NCI-H1092 treated with DMSO at 0.1 percent for 48 hours (cell line): ENCODE measurements around the gene CDH4.
"Not testable (repeated sequence)": the region's sequence is repeated elsewhere in the genome, so short reads cannot be mapped to it uniquely, and the experiment has no call there.

Source experiments
- DNase-seq: peaks from one replicate; lab custom pipeline; 2025; lab: John Stamatoyannopoulos, UW

The CDH4 gene

DNA sequence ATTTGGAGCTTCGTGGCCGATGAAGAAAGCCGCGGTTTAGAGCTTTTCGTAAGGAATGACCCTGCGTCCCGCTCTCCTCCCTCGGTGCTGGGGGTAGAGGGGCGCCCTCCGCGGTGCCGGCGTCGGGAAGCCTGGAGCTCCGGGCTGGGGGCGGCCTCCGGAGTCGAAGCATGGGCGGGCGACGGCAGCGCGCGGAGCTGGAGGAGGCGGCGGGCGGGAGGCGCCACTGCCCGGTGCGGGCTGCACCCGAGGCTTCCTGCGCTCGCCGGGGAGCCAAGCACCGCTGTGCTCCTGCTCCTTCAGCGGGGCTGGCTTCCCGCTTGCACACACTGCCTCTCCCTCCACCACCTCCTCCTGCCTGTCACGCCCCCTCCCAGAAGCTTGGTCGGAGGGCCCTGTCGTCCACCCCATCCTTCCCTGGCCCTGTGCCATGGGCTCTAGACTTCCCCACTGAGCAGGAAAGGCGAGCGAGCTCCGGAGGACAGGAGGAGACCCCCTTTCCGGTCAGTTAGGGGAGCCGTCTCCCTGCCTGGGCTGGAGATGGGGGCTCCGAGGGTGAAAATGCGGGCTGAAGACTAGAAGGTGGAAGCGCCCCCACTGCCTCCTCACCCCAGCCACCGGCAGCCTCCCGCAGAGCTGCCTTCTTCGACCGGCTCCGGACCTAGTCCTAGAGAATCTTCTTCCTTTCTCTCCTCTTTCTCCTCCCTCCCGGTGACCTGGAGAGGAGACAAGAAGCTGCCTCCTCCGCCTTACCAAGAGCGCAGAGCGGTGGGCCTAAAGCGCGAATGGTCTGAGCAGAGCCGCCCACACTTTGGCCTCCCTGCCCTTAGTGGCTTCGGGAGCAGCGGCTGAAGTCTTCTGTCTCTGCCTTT lies 1.8 kb downstream of the CDH4 start:
- no peak for DNase-seq

- no peak for DNase-seq
These were observed 3.0 kb downstream of the CDH4 start for GRCh38 chr20:61254881-61255626.

GRCh38 chr20:61256365-61256764 lies 4.3 kb downstream of the CDH4 start:
- no peak for DNase-seq

- no peak for DNase-seq
These were observed 4.8 kb downstream of the CDH4 start for GRCh38 chr20:61256824-61257223.

DNA sequence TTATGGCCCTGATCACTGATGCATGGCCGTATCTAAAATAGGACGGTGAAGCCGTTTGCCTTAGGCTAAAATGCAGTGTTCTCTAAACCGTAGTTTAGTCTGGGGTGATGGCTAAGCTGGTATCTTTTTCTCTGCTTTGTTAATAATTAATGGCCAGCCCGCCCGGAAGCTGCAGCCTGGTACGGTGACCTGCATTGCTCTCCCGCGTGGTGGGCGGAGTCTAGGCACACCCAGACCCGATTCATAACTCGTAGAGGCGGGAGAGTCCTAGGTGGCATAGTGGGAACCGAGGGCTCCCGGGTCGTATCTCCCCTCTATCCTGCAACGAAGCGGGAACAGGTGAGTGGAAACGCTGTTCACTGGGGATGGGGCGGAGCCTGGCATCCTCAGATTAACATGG lies 5.5 kb downstream of the CDH4 start:
- no peak for DNase-seq

GRCh38 chr20:61259741-61260140 lies 7.7 kb downstream of the CDH4 start:
- no peak for DNase-seq

GRCh38 chr20:61260905-61261304 lies 8.8 kb downstream of the CDH4 start:
- no peak for DNase-seq

GRCh38 chr20:61262036-61262435 lies 10.0 kb downstream of the CDH4 start:
- DNase-seq = no peak

DNA sequence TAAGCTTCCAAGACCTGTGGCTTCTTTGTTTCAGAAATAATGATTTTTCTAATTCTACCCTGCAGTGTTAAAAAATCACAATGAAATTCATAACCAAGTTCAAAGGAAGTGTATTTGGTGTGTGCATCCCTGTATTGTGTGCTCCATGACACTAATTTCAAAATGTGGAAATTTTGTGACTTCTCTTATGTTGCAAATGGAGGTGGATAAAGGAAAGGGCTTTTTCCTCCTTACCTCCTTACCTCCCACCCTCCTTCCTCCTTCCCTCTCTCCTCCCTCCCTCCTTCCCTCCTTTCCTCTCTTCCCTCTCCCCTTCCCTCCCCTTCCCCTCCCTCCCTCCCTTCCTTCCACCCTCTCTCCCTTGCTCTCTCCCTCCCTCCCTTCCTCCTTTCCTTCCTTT lies 10.5 kb downstream of the CDH4 start:
- no peak for DNase-seq

GRCh38 chr20:61263084-61263695 lies 11.1 kb downstream of the CDH4 start:
- no peak for DNase-seq

DNA sequence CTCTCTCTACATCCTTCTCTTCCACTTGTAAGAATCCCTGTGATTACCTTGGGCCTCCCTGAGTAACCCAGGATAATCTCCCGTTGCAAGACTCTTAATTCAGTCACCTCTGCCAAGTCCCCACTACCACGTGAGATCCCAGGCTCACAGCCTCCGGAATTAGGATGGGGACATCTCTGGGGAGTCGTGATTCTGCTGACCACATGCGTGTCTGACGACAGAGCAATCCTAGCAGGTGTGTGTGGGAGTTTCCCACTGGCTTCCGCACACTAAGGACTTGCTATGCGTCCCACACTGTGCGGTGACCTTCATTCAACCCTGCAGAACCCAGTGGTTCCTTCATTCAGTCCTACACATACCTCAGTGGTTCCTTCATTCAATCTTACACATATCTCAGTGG lies 11.9 kb downstream of the CDH4 start:
- no peak for DNase-seq

- DNase-seq = no peak
These were observed 15.2 kb downstream of the CDH4 start for GRCh38 chr20:61267241-61267640.

DNA sequence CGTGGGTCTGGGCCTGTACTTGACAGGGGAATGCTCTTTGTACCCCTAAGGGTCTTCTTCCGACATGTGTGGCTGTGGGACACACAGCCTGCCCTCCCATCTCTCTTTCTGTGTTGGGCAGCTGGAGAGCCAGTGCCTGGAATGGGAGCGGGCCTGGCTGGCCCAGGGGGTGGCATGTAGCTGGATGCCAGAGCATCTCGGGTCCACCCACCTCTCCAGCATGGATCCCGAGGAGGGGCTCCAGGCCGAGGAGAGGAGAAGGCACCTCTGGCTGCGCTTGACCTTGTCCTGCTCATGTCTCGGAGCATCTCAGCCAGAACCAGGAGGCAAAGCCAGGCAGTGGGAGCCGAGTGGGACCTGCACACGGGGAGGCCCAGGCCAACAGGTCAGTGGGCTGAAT lies 16.0 kb downstream of the CDH4 start:
- DNase-seq = no peak

DNA sequence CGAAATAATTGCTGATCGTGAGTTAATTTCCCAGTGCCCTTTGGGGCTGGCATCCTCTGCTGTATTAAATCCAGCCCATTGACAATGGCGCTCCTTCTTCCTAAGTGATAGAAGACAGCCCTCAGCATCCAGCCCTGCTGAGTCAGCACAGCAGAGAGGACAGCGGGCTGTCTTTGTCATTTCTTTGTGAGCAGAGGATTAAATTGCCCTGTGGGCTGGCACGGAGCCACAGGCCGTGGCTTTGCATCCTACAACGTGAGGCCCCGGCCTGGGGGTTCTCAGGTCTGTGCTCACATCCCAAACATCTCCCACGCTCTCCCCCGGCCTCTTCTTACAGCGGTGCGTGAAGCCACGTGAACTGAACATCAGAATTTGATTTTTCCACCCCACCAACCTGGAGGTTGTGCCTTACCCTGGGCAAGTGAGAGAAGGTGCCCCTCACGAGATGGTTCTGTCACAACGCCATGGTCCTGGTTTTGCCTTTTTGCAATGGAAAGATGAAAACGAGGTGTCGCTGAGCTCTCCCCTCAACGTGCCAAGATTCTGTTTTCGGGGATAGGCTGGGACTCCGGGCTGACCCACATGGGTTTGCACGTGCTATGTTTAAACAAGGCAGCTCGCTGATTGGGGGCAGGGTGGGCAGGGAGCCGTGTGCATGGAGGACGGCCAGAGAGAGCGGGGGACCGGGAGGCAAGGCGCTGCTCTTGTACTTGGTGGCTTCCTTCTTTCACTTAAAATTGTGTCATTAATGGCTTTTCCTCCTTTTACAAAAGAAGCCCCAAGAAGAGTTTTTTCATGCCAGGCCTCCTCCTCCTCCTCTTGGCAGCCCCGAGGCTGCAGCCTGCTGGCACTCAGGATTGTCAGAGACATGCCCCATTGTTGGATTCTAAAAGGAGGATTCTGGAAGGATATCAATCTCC lies 19.5 kb downstream of the CDH4 start:
- no peak for DNase-seq

GRCh38 chr20:61273024-61273423 lies 21.0 kb downstream of the CDH4 start:
- DNase-seq = not testable (repeated sequence)

DNA sequence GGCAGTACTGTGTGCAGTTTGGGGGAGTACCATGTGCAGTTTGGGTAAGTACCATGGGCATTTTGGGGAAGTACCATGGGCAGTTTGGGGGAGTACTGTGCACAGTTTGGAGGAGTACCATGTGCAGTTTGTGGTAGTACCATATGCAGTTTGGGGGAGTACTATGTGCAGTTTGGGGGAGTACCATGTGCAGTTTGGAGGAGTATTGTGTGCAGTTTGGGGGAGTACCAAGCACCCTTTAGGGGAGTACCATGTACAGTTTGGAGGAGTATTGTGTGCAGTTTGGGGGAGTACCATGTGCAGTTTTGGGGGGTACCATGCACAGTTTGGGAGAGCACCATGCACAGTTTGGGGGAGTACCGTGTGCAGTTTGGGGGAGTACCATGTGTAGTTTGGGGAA lies 21.6 kb downstream of the CDH4 start:
- not testable (repeated sequence) for DNase-seq

GRCh38 chr20:61274326-61274725 lies 22.3 kb downstream of the CDH4 start:
- no peak for DNase-seq

DNA sequence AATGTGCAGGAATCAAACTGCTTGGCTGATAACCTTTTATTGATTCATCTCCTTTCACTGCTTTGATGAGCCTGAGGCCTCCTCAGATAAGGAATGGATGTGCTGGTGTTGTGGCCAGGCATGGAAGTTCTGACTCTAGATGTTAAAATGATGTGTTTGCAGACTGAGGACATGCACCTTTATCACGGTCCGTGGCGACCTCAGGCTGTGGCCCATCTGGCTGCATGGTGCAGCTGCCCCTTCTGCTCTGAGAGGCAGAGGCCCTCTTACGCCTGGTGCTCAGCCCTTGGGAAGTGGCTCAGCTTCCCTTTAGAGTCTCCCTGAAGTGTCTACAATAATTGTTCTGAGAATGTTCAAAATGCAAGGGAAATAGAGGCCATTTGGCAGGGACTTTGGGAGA lies 26.2 kb downstream of the CDH4 start:
- DNase-seq = no peak

DNA sequence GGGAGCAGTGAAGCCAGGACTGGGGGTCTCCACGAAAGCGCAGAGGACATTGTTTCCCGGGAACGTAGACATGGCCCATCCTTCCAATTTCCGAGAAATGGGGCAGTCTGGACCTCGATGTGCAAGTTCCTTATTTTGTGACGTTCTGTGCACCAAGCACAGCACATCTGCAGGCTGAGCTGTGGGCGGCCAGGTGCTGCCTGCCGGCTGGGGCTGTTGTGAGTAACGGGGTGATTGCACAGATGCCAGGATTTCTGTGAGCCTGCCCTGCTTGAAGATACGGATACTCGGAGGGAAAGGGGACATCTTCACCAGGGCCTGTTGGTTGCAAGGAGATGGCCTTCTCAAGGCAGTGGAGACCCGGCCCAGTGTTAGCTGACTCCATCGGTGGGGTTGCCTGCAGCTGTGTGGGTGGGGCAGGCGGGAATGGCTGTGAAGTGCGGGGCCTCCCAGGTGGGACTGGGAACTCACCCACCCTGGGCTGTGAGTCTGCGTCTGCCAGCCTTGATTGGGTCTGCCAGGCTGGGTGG lies 27.6 kb downstream of the CDH4 start:
- no peak for DNase-seq

DNA sequence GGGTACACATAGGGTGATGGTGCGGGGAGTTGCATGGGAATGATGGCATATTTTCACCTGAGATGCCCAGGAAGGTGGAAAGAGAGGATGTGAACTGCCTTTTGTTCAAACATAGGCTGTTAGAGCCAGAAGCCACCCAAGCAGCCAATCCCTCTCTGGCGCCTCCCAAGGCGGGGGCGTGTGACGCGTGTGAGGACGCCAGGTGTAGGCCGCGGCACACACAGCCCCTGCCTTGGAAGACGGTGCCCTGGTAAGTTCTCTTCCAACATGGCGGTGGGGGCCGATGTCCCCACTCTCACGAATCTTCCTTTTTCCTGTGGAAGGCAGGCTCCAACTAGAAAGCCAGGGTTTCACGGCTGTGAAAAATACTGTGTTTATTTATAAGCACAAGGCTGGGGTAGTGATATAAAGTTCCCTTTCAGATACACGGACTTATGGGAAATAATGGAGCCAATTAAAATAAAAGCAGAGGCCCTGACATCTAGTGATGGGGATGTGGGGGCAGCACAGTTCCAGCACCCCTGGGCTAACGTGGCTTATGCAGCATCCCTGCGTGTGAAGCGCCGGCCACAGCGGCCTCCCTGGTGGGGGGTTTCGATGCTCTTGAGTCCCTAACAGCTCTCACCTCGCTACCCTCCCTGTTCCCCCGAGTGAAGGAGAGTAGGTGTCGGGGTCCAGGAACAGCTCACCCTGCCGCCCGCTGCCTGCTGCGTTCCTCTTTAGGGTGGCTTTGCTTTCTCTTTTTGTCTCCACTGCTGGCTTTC lies 28.3 kb downstream of the CDH4 start:
- DNase-seq = no peak

- no peak for DNase-seq
These were observed 29.3 kb downstream of the CDH4 start for GRCh38 chr20:61281286-61281795.
